Prostate gland (tissue), 2 donors: ENCODE data around the gene CHST6. TPM values are rescaled to one million over a fixed set of nuclear protein-coding genes. Genes with fewer than 3 reads are reported as not detected.

Experiments used
- DNase-seq: peaks from one replicate; pipeline ENCODE4 v3.0.0-alpha.2; 2019; ENCODE audit warnings: low spot score
- H3K27ac ChIP-seq, 2 donors: fragments of 200-600 bp; sonication (generic); 2 replicates each; pipeline ENCODE4 v1.5.1; 2017 to 2019
- H3K27me3 ChIP-seq: fragments of 200-600 bp; sonication (generic); replicated peaks from 2 replicates; pipeline ENCODE4 v1.5.1; 2019; ENCODE audit not compliant: insufficient read depth
- H3K36me3 ChIP-seq, 2 donors: fragments of 200-600 bp; sonication (generic); 1 replicate in 1 of 2; 2 replicates in 1 of 2; pipeline versions ENCODE4 v1.5.1 to v1.8.1; 2017 to 2019
- H3K4me1 ChIP-seq: fragments of 200-600 bp; sonication (generic); replicated peaks from 2 replicates; pipeline ENCODE4 v1.5.1; 2019
- H3K4me3 ChIP-seq, 2 donors: fragments of 200-600 bp; sonication (generic); 2 replicates each; pipeline ENCODE4 v1.5.1; 2017 to 2019
- H3K9me3 ChIP-seq: fragments of 200-600 bp; sonication (generic); 2 replicates; pipeline ENCODE4 v1.5.1; 2017
- CTCF ChIP-seq, 4 experiments: fragments of 200-600 bp in 2 of 4; fragments of 450-650 bp in 2 of 4; sonication (generic) in 2 of 4; IDR thresholded peaks; 1 replicate in 3 of 4; 2 replicates in 1 of 4; pipeline ENCODE4 v1.5.1; 2016 to 2019; ENCODE audit warnings: antibody characterized with exemption in 4 of 4, mild to moderate bottlenecking in 2 of 4, moderate library complexity in 2 of 4
- POLR2A ChIP-seq: fragments of 450-650 bp; IDR thresholded peaks from one replicate; pipeline ENCODE4 v1.6.1; 2016; ENCODE audit warnings: antibody characterized with exemption, mild to moderate bottlenecking
- POLR2AphosphoS5 ChIP-seq: sonication (generic); formaldehyde crosslinking; IDR thresholded peaks from one replicate; pipeline ENCODE4 v1.6.1; 2017; ENCODE audit warnings: antibody characterized with exemption
- WGBS: methylation state at CpG from one replicate; pipeline ENCODE4 v1.1.5; 2018; 5-methylcytosine and 5-hydroxymethylcytosine counted together
- intact Hi-C: fragments of 100-400 bp; cut with DNase I; formaldehyde crosslinking; loops from one replicate; pipeline ENCODE4 v1.14.2; 2022
- total RNA-seq, 2 donors: library from RNA; depleted of rRNA; stranded (reverse); fragments of >200 nt; gene quantifications; one replicate each; pipeline ENCODE4 v1.1.0, GENCODE V29; 2016

CHST6 gene
- total RNA-seq, 2 donors from 2014 or later, result 0.23 to 9.5 TPM

GRCh38 chr16:75455677-75456076 lies 39.6 kb downstream of the CHST6 start:
- no peak for TF ChIP-seq POLR2AphosphoS5
- TF ChIP-seq CTCF (IDR thresholded peaks at IDR 0.05), result no peak
- TF ChIP-seq POLR2A, result no peak
- Histone ChIP-seq H3K4me3 (no peak overlapping the region), H3K9me3 (no peaks in the 10 kb centered on the region), H3K27ac (no peak overlapping the region), H3K4me1 (no peaks in the 10 kb centered on the region), H3K36me3 (no peaks in the 10 kb centered on the region), H3K27me3 (no peaks in the 10 kb centered on the region)
- no peak for DNase-seq
- intact Hi-C loops, result no loop called here
- 71% methylated on average over 5 of the region's 5 CpGs for WGBS

GRCh38 chr16:75452464-75453190 lies 42.6 kb downstream of the CHST6 start:
- no peaks in the 10 kb centered on the region for H3K27me3 ChIP-seq
- WGBS, result 93% methylated on average over 12 of the region's 12 CpGs
- no peak for TF ChIP-seq POLR2A
- no peak for TF ChIP-seq CTCF (IDR thresholded peaks at IDR 0.05)
- TF ChIP-seq POLR2AphosphoS5, result no peak
- no peaks in the 10 kb centered on the region for H3K36me3 ChIP-seq
- DNase-seq, result no peak
- no peaks in the 10 kb centered on the region for H3K4me1 ChIP-seq
- no peak overlapping the region for H3K4me3 ChIP-seq
- intact Hi-C loops, result no loop called here
- H3K9me3 ChIP-seq, result no peaks in the 10 kb centered on the region
- no peak overlapping the region for H3K27ac ChIP-seq

- no peak overlapping the region for H3K27ac ChIP-seq
- H3K27me3 ChIP-seq, result no peaks in the 10 kb centered on the region
- H3K4me3 ChIP-seq, result no peak overlapping the region
- H3K4me1 ChIP-seq, result no peaks in the 10 kb centered on the region
- H3K9me3 ChIP-seq, result no peaks in the 10 kb centered on the region
- TF ChIP-seq POLR2AphosphoS5 (no peak), POLR2A (no peak), CTCF (IDR thresholded peaks at IDR 0.05) (no peak)
- intact Hi-C loops, result no loop called here
- no peak for DNase-seq
- H3K36me3 ChIP-seq, result no peaks in the 10 kb centered on the region
Measured at GRCh38 chr16:75446416-75446815, 48.8 kb downstream of the CHST6 start.

GRCh38 chr16:75445298-75445697 lies 49.9 kb downstream of the CHST6 start:
- DNase-seq, result no peak
- Histone ChIP-seq H3K9me3 (no peaks in the 10 kb centered on the region), H3K36me3 (no peaks in the 10 kb centered on the region), H3K27ac (no peak overlapping the region), H3K4me1 (no peaks in the 10 kb centered on the region), H3K27me3 (no peaks in the 10 kb centered on the region), H3K4me3 (no peak overlapping the region)
- no peak for TF ChIP-seq POLR2AphosphoS5
- TF ChIP-seq CTCF (IDR thresholded peaks at IDR 0.05), result no peak
- no peak for TF ChIP-seq POLR2A
- 91% methylated on average over 5 of the region's 5 CpGs for WGBS
- intact Hi-C loops, result no loop called here

GRCh38 chr16:75443298-75443697 lies 51.9 kb downstream of the CHST6 start:
- Histone ChIP-seq H3K4me3 (no peak overlapping the region), H3K36me3 (no peaks in the 10 kb centered on the region), H3K4me1 (no peaks in the 10 kb centered on the region), H3K9me3 (no peaks in the 10 kb centered on the region), H3K27ac (no peak overlapping the region), H3K27me3 (no peaks in the 10 kb centered on the region)
- DNase-seq, result no peak
- TF ChIP-seq POLR2AphosphoS5 (no peak), POLR2A (no peak), CTCF (IDR thresholded peaks at IDR 0.05) (no peak)
- WGBS, result 73% methylated on average over 3 of the region's 3 CpGs
- intact Hi-C loops, result no loop called here
